Fibroblast of lung (primary cell): ENCODE measurements around the gene GC. TPM values are rescaled to one million over a fixed set of nuclear protein-coding genes. Genes with fewer than 3 reads are reported as not detected.
"Not testable (repeated sequence)": the region's sequence is repeated elsewhere in the genome, so short reads cannot be mapped to it uniquely, and the experiment has no call there.

ENCODE experiments used
- DNase-seq, 2 donors: peaks; one replicate each; pipeline versions ENCODE4 v3.0.0 to v3.0.0-alpha.2; 2010; ENCODE audit warnings: low read depth in 2 of 2
- H2AFZ ChIP-seq: 2 replicates; pipeline ENCODE4 v1.5.1; 2012; ENCODE audit warnings: low read length, control low read depth, inconsistent platforms
- H3K27ac ChIP-seq: 2 replicates; pipeline ENCODE4 v1.5.1; 2011; ENCODE audit warnings: low read length, control low read depth; ENCODE audit not compliant: insufficient read depth
- H3K27me3 ChIP-seq: 2 replicates; pipeline ENCODE4 v1.5.1; 2011; ENCODE audit warnings: mild to moderate bottlenecking, low read length; ENCODE audit not compliant: control insufficient read depth, insufficient read depth
- H3K36me3 ChIP-seq: 2 replicates; pipeline ENCODE4 v1.5.1; 2011; ENCODE audit warnings: low read length; ENCODE audit not compliant: control insufficient read depth, insufficient read depth
- H3K4me1 ChIP-seq: 2 replicates; pipeline ENCODE4 v1.5.1; 2011; ENCODE audit warnings: low read length; ENCODE audit not compliant: control insufficient read depth, insufficient read depth; ENCODE audit errors: extremely low read depth
- H3K4me2 ChIP-seq: 2 replicates; pipeline ENCODE4 v1.5.1; 2011; ENCODE audit warnings: low read length, control low read depth; ENCODE audit not compliant: insufficient read depth; ENCODE audit errors: extremely low read depth
- H3K4me3 ChIP-seq, 4 experiments: fragments of 200-600 bp in 1 of 4; sonication (generic) in 1 of 4; replicated peaks in 1 of 4; 2 replicates each; pipeline ENCODE4 v1.5.1; 2011 to 2016; ENCODE audit warnings: low read length in 4 of 4, low read depth in 3 of 4, mild to moderate bottlenecking in 3 of 4, control low read depth in 2 of 4, inconsistent platforms in 1 of 4, mixed read lengths in 1 of 4; ENCODE audit not compliant: insufficient read depth in 1 of 4; ENCODE audit errors: control extremely low read depth in 1 of 4
- H3K79me2 ChIP-seq: 2 replicates; pipeline ENCODE4 v1.5.1; 2012; ENCODE audit warnings: mild to moderate bottlenecking, low read length, inconsistent platforms; ENCODE audit not compliant: control insufficient read depth, insufficient read depth
- H3K9ac ChIP-seq: 2 replicates; pipeline ENCODE4 v1.5.1; 2011; ENCODE audit warnings: mild to moderate bottlenecking, low read length, control low read depth; ENCODE audit not compliant: insufficient read depth
- H3K9me3 ChIP-seq: 2 replicates; pipeline ENCODE4 v1.5.1; 2012; ENCODE audit warnings: low read depth, low read length; ENCODE audit not compliant: control insufficient read depth, insufficient read depth
- H4K20me1 ChIP-seq: 2 replicates; pipeline ENCODE4 v1.5.1; 2011; ENCODE audit warnings: low read length; ENCODE audit not compliant: control insufficient read depth, insufficient read depth; ENCODE audit errors: extremely low read depth
- CTCF ChIP-seq, 2 donors: IDR thresholded peaks in 1 of 2; conservative IDR thresholded peaks in 1 of 2; 1 replicate in 1 of 2; 2 replicates in 1 of 2; pipeline ENCODE4 v1.5.1; 2011 to 2012; ENCODE audit warnings: low read length in 2 of 2, control low read depth in 1 of 2, inconsistent platforms in 1 of 2, low read depth in 1 of 2, mild to moderate bottlenecking in 1 of 2
- EZH2 ChIP-seq: IDR thresholded peaks from 2 replicates; pipeline ENCODE4 v1.5.1; 2012; ENCODE audit warnings: low read length, control low read depth, mild to moderate bottlenecking; ENCODE audit errors: missing control alignments
- polyA plus RNA-seq, 2 donors: library from polyadenylated mRNA; depleted of rRNA in 1 of 2; stranded (reverse) in 1 of 2; unstranded in 1 of 2; fragments of >200 nt; gene quantifications; 2 replicates each; pipeline ENCODE4 v1.2.1, GENCODE V29; 2011 to 2012; ENCODE audit warnings: missing spikeins in 1 of 2
- total RNA-seq: library from RNA; depleted of rRNA; stranded (reverse); fragments of >200 nt; gene quantifications from 2 replicates; pipeline ENCODE4 v1.2.1, GENCODE V29; 2014

The GC gene
- total and polyA plus RNA-seq, 2 donors (not counting 1 experiment from before 2014, with no cell fraction given) = not detected

DNA sequence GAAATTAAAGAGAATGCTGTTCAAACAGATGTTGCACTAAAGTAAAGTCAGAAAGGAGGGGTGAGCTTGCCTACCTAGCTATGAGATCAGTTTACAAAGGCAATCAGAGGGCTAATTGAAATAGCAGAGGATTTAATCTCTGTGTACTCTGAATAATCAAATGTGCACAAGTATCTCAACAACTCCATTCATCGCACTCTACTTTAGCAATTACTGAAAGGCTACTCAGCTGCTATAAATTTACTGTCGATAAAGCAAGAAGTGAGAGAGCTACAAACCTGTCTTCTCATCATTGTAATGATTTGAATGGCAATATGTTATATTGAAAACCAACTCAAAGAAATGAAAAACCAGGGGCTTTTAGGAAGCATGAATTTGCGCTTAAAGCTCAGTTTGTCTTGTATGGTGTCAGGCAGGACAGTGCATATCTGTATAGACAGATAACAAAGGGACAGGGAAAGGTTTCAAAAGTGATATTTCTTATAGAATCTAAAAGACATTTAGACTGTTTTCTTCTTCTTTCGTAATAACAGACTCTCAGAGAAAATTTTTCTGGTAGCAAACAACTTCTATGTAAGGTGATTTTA lies 34.8 kb downstream of the GC start:
- no peak for DNase-seq
- H3K4me2 ChIP-seq = no peak overlapping the region
- no peaks in the 10 kb centered on the region for H3K27me3 ChIP-seq
- H3K4me1 ChIP-seq = no peaks in the 10 kb centered on the region
- H3K79me2 ChIP-seq = no peaks in the 10 kb centered on the region
- H3K9me3 ChIP-seq = no peaks in the 10 kb centered on the region
- no peak overlapping the region for H3K9ac ChIP-seq
- H3K36me3 ChIP-seq = no peaks in the 10 kb centered on the region
- no peak overlapping the region for H3K4me3 ChIP-seq
- H4K20me1 ChIP-seq = no peaks in the 10 kb centered on the region
- H3K27ac ChIP-seq = no peak overlapping the region
- TF ChIP-seq EZH2 = no peak
- H2AFZ ChIP-seq = no peak overlapping the region

- H3K27me3 ChIP-seq = no peaks in the 10 kb centered on the region
- TF ChIP-seq EZH2 = no peak
- TF ChIP-seq CTCF (conservative IDR thresholded peaks at IDR 0.05 in 1 of 2, IDR thresholded peaks at IDR 0.05 in 1 of 2; ENCODE audit: low read depth in 1 of 2, low read length in 2 of 2) = no peak
- no peak overlapping the region for H3K27ac ChIP-seq
- no peak overlapping the region for H3K4me2 ChIP-seq
- H4K20me1 ChIP-seq = no peaks in the 10 kb centered on the region
- no peaks in the 10 kb centered on the region for H3K4me1 ChIP-seq
- H3K36me3 ChIP-seq = no peaks in the 10 kb centered on the region
- H3K9me3 ChIP-seq = no peaks in the 10 kb centered on the region
- no peak overlapping the region for H2AFZ ChIP-seq
- H3K9ac ChIP-seq = no peak overlapping the region
- DNase-seq = no peak
- no peak overlapping the region for H3K4me3 ChIP-seq
- no peaks in the 10 kb centered on the region for H3K79me2 ChIP-seq
Observed at GRCh38 chr4:71746379-71746778, 37.5 kb downstream of the GC start.

- H3K4me2 ChIP-seq, H3K4me3 ChIP-seq, H4K20me1 ChIP-seq, H3K79me2 ChIP-seq, DNase-seq, H3K9me3 ChIP-seq, H3K27ac ChIP-seq, H3K4me1 ChIP-seq, H3K9ac ChIP-seq, H2AFZ ChIP-seq, H3K36me3 ChIP-seq, H3K27me3 ChIP-seq: not testable (repeated sequence)
Observed at GRCh38 chr4:71738782-71739181, 45.1 kb downstream of the GC start.

- H4K20me1 ChIP-seq = no peaks in the 10 kb centered on the region
- H3K9me3 ChIP-seq = no peaks in the 10 kb centered on the region
- H3K27me3 ChIP-seq = no peaks in the 10 kb centered on the region
- no peak overlapping the region for H2AFZ ChIP-seq
- H3K36me3 ChIP-seq = no peaks in the 10 kb centered on the region
- no peak overlapping the region for H3K27ac ChIP-seq
- TF ChIP-seq EZH2 (no peak), CTCF (conservative IDR thresholded peaks at IDR 0.05 in 1 of 2, IDR thresholded peaks at IDR 0.05 in 1 of 2; ENCODE audit: low read depth in 1 of 2, low read length in 2 of 2) (peak; percentile 40 to 46)
- H3K4me1 ChIP-seq = no peaks in the 10 kb centered on the region
- H3K4me2 ChIP-seq = no peak overlapping the region
- H3K4me3 ChIP-seq = no peak overlapping the region
- DNase-seq = peak; percentile 45 to 56
- no peak overlapping the region for H3K9ac ChIP-seq
- no peaks in the 10 kb centered on the region for H3K79me2 ChIP-seq
Observed at GRCh38 chr4:71732706-71733105, 51.2 kb downstream of the GC start.
